K562 (cell line): ENCODE results near the gene C8A. TPM values are rescaled to one million over a fixed set of nuclear protein-coding genes. Genes with fewer than 3 reads are reported as not detected.

Experiments used
- ATAC-seq: fragments of 200-7000 bp; cut with Tn5 transposase; 3 replicates; pipeline ENCODE4 v1.9.1; 2020; ENCODE audit warnings: moderate library complexity
- BruUV-seq: library from RNA; stranded (reverse); fragments of 400-500 nt; replicated peaks from 2 replicates; lab custom pipeline; 2021; lab: Mats Ljungman, UMichigan
- CTCF ChIA-PET: fragments of 300-600 bp; formaldehyde crosslinking; extraction: SDS; loops from one replicate; lab custom pipeline; 2021; ENCODE audit warnings: low intra/inter-chr PET ratio; lab: Yijun Ruan, JAX
- POLR2A ChIA-PET: fragments of 300-600, 350-650 bp; sonication (Branson Sonifier 250); formaldehyde crosslinking; extraction: SDS; loops from one replicate; lab custom pipeline; 2021; ENCODE audit warnings: antibody characterized with exemption, inconsistent platforms; lab: Yijun Ruan, JAX
- DNase-seq, 4 experiments: peaks; one replicate each; pipeline versions ENCODE4 v3.0.0 to v3.0.0-alpha.2; 2011 to 2018; ENCODE audit warnings: low spot score in 3 of 4, mixed read lengths in 3 of 4; ENCODE audit errors: extremely low read depth in 1 of 4
- FAIRE-seq: peaks from 2 replicates; lab custom pipeline; 2011; peaks lifted over from hg19 to GRCh38; lab: Jason Lieb, UNC
- H2AFZ ChIP-seq: 2 replicates; pipeline ENCODE4 v1.6.0; 2011; ENCODE audit warnings: low read depth, low read length, control low read depth, inconsistent platforms
- H3K27ac ChIP-seq: fragments of 200-600 bp; 3 replicates; pipeline ENCODE4 v1.8.0; 2011; ENCODE audit warnings: low read depth, mild to moderate bottlenecking, control low read depth, inconsistent platforms, low read length, moderate library complexity, mixed read lengths; ENCODE audit errors: extremely low read depth
- H3K27me3 ChIP-seq, 2 experiments: fragments of 300-600 bp in 1 of 2; 2 replicates in 1 of 2; 3 replicates in 1 of 2; pipeline versions ENCODE4 v1.6.0 to v1.8.0; 2011; ENCODE audit warnings: inconsistent platforms in 2 of 2, low read length in 2 of 2, mild to moderate bottlenecking in 1 of 2, mixed read lengths in 1 of 2, moderate library complexity in 1 of 2; ENCODE audit not compliant: control insufficient read depth in 2 of 2, insufficient read depth in 2 of 2
- H3K36me3 ChIP-seq: fragments of 300-600 bp; 3 replicates; pipeline ENCODE4 v1.8.0; 2011; ENCODE audit warnings: mild to moderate bottlenecking, low read length, inconsistent platforms; ENCODE audit not compliant: control insufficient read depth, insufficient read depth
- H3K4me1 ChIP-seq, 2 experiments: fragments of 200-600 bp in 1 of 2; replicated peaks in 1 of 2; 2 replicates in 1 of 2; 3 replicates in 1 of 2; pipeline versions ENCODE4 v1.5.1 to v1.8.0; 2011; ENCODE audit warnings: inconsistent platforms in 2 of 2, low read length in 2 of 2, mild to moderate bottlenecking in 1 of 2, mixed read lengths in 1 of 2, moderate library complexity in 1 of 2; ENCODE audit not compliant: control insufficient read depth in 2 of 2, insufficient read depth in 2 of 2
- H3K4me2 ChIP-seq: 2 replicates; pipeline ENCODE4 v1.6.1; 2011; ENCODE audit warnings: low read length, control low read depth, inconsistent platforms, mixed read lengths; ENCODE audit not compliant: insufficient read depth
- H3K4me3 ChIP-seq: fragments of 200-600 bp; sonication (generic), shearing (Covaris generic); 2 replicates; pipeline ENCODE4 v1.5.1; 2016; ENCODE audit warnings: control low read depth, inconsistent platforms
- H3K79me2 ChIP-seq: fragments of 200-600 bp; 3 replicates; pipeline ENCODE4 v1.8.0; 2011; ENCODE audit warnings: low read length, inconsistent platforms; ENCODE audit not compliant: control insufficient read depth, insufficient read depth
- H3K9ac ChIP-seq, 2 experiments: 2 replicates each; pipeline versions ENCODE4 v1.6.0 to v1.6.1; 2011; ENCODE audit warnings: low read depth in 2 of 2, low read length in 2 of 2, control low read depth in 1 of 2, inconsistent platforms in 1 of 2, mild to moderate bottlenecking in 1 of 2, mixed read lengths in 1 of 2; ENCODE audit not compliant: insufficient read depth in 1 of 2
- H3K9me1 ChIP-seq: one replicate; pipeline ENCODE4 v1.6.0; 2011; ENCODE audit warnings: inconsistent platforms, mild to moderate bottlenecking, low read length, moderate library complexity; ENCODE audit not compliant: control insufficient read depth, insufficient read depth
- H3K9me3 ChIP-seq: replicated peaks from 2 replicates; pipeline ENCODE4 v1.5.1; 2011; ENCODE audit warnings: low read depth, low read length, inconsistent platforms; ENCODE audit not compliant: control insufficient read depth, insufficient read depth
- H4K20me1 ChIP-seq: replicated peaks from 2 replicates; pipeline ENCODE4 v1.6.1; 2011; ENCODE audit warnings: low read length, inconsistent platforms, mixed read lengths; ENCODE audit not compliant: control insufficient read depth, insufficient read depth
- BRCA1 ChIP-seq, 2 experiments: fragments of 450-650 bp in 1 of 2; sonication (generic) in 1 of 2; formaldehyde crosslinking in 1 of 2; IDR thresholded peaks; 2 replicates each; pipeline versions ENCODE4 v1.5.0 to v1.6.1; 2017 to 2020; ENCODE audit warnings: mild to moderate bottlenecking in 1 of 2, missing genetic modification reagents in 1 of 2
- CHD7 ChIP-seq: fragments of 200-600 bp; sonication (generic); IDR thresholded peaks from one replicate; pipeline ENCODE4 v1.6.1; 2012; ENCODE audit warnings: mild to moderate bottlenecking, low read depth, low read length, inconsistent platforms
- IRF9 ChIP-seq: fragments of 450-650 bp; IDR thresholded peaks from 2 replicates; pipeline ENCODE4 v1.6.1; 2016; ENCODE audit warnings: missing biosample characterization, missing genetic modification characterization
- MBD2 ChIP-seq: sonication (generic); IDR thresholded peaks from 2 replicates; pipeline ENCODE4 v1.6.1; 2016; ENCODE audit warnings: low read depth, borderline replicate concordance
- MCM2 ChIP-seq: fragments of 450-650 bp; IDR thresholded peaks from 2 replicates; pipeline ENCODE4 v1.6.1; 2017; ENCODE audit warnings: low read depth, mild to moderate bottlenecking
- NFIC ChIP-seq: fragments of 450-650 bp; IDR thresholded peaks from 2 replicates; pipeline ENCODE4 v1.6.1; 2017; ENCODE audit warnings: mild to moderate bottlenecking, inconsistent platforms
- SMAD3 ChIP-seq: fragments of 450-650 bp; formaldehyde crosslinking; conservative IDR thresholded peaks from 2 replicates; pipeline ENCODE4 v1.4.0; 2020; ENCODE audit warnings: mild to moderate bottlenecking
- ZEB2 ChIP-seq: fragments of 450-650 bp; IDR thresholded peaks from 2 replicates; pipeline ENCODE4 v1.6.1; 2016
- ZSCAN29 ChIP-seq: fragments of 450-650 bp; IDR thresholded peaks from 2 replicates; pipeline ENCODE4 v1.6.1; 2017
- WGBS: fragments of 100-300 bp; shearing (Covaris generic); methylation state at CpG from one replicate; pipeline ENCODE4 v1.1.6; 2016; ENCODE audit warnings: low coverage, mixed read lengths; ENCODE audit not compliant: insufficient coverage; ENCODE audit errors: missing lambda C conversion rate; 5-methylcytosine and 5-hydroxymethylcytosine counted together
- in situ Hi-C: fragments of 300-500 bp; cut with MboI; formaldehyde crosslinking; loops from 4 replicates; pipeline ENCODE4 v1.15.0; 2018; ENCODE audit warnings: inconsistent platforms, mixed read lengths
- intact Hi-C: fragments of 100-400 bp; cut with micrococcal nuclease; formaldehyde crosslinking; loops from 2 replicates; pipeline ENCODE4 v1.14.2; 2022
- polyA plus RNA-seq, 8 experiments: library from polyadenylated mRNA; depleted of rRNA in 4 of 8; stranded (reverse) in 5 of 8; unstranded in 3 of 8; fragments of >200 nt; fragmentation: Nextera tagmentation in 2 of 8; fragmentation: Illumina TruSeq in 1 of 8; extraction: Ambion mirVana in 2 of 8; extraction: Trizol in 1 of 8; gene quantifications; 2 replicates each; pipeline versions ENCODE4 v1.2.1 to v1.2.3, GENCODE V29; 2011 to 2014; ENCODE audit warnings: inconsistent platforms in 1 of 8, missing spikeins in 1 of 8
- total RNA-seq, 7 experiments: library from RNA; depleted of rRNA in 6 of 7; stranded (reverse); fragments of >200 nt in 6 of 7; fragmentation: Illumina TruSeq in 2 of 7; extraction: Trizol in 2 of 7; gene quantifications; 2 replicates each; pipeline versions ENCODE4 v1.2.1 to v1.2.3, GENCODE V29; 2011 to 2021; ENCODE audit warnings: low replicate concordance in 1 of 7

Gene C8A
- total and polyA plus RNA-seq, 9 of the 15 experiments (the other 6 are each of a cell fraction or from before 2014, with no cell fraction given): 0.09 TPM; not detected in 8

- TF ChIP-seq NFIC (no peak), SMAD3 (CRISPR knock-in tag) (no peak), MBD2 (no peak), MCM2 (no peak)
- TF ChIP-seq, all 486 proteins: peak for 12
Observed at GRCh38 chr1:56831871-56832693, 22.5 kb upstream of the C8A start (continued).

- H3K27ac ChIP-seq: no peak overlapping the region
- ChIA-PET POLR2A (no interaction called here), CTCF (no interaction called here)
- no peaks in the 10 kb centered on the region for H3K9me3 ChIP-seq
- intact Hi-C loops (loop anchor here (5.0 kb wide), 2 partner anchors 184 to 1819 kb away; no protein-coding TSS in a partner anchor), in situ Hi-C loops (loop anchor here (25.0 kb wide), 1 partner anchor 1204 kb away; no protein-coding TSS in a partner anchor)
- no peaks in the 10 kb centered on the region for H3K36me3 ChIP-seq
- WGBS: 11% methylated on average over 4 of the region's 4 CpGs
- no peak overlapping the region for H3K4me3 ChIP-seq
- no peaks in the 10 kb centered on the region for H3K9me1 ChIP-seq
- FAIRE-seq: no peak
- H3K4me2 ChIP-seq: no peak overlapping the region
- no peaks in the 10 kb centered on the region for H4K20me1 ChIP-seq
- H3K4me1 ChIP-seq: no peaks in the 10 kb centered on the region
- no TSS peak for BruUV-seq
- no peak for DNase-seq
- peaks cover 0 to 5% of the 10 kb centered on the region in 2 experiments; a peak in 2 of 5 replicates for H3K27me3 ChIP-seq
- no peaks in the 10 kb centered on the region for H3K79me2 ChIP-seq
- H3K9ac ChIP-seq: no peak overlapping the region
- ATAC-seq: no peak
- no peak overlapping the region for H2AFZ ChIP-seq
- TF ChIP-seq IRF9 (tag) (no peak), ZEB2 (no peak), BRCA1 (IDR thresholded peaks at IDR 0.05) (no peak), BRCA1 (CRISPR knock-in tag; IDR thresholded peaks at IDR 0.05) (no peak), CHD7 (no peak), ZSCAN29 (no peak)
Observed at GRCh38 chr1:56833088-56833487, 21.5 kb upstream of the C8A start.
